Keratinocyte (primary cell): ENCODE measurements around the gene DDX52. TPM values are rescaled to one million over a fixed set of nuclear protein-coding genes. Genes with fewer than 3 reads are reported as not detected.

Source experiments
- DNase-seq: peaks from one replicate; pipeline ENCODE4 v3.0.0-alpha.2; 2011; ENCODE audit warnings: low read depth, missing footprints, low spot score
- FAIRE-seq: peaks from 2 replicates; lab custom pipeline; 2011; peaks lifted over from hg19 to GRCh38; lab: Jason Lieb, UNC
- H2AFZ ChIP-seq: 2 replicates; pipeline ENCODE4 v1.6.0; 2012; ENCODE audit warnings: low read length, control low read depth, inconsistent platforms; ENCODE audit not compliant: control insufficient read depth
- H3K27ac ChIP-seq: 2 replicates; pipeline ENCODE4 v1.5.1; 2011; ENCODE audit warnings: low read length; ENCODE audit not compliant: control insufficient read depth, insufficient read depth
- H3K27me3 ChIP-seq: 3 replicates; pipeline ENCODE4 v1.6.0; 2011; ENCODE audit warnings: low read length; ENCODE audit not compliant: control insufficient read depth, insufficient read depth; ENCODE audit errors: extremely low read depth
- H3K36me3 ChIP-seq, 2 experiments: 2 replicates in 1 of 2; 3 replicates in 1 of 2; pipeline ENCODE4 v1.5.1; 2011; ENCODE audit warnings: low read length in 2 of 2, mild to moderate bottlenecking in 1 of 2; ENCODE audit not compliant: control insufficient read depth in 2 of 2, insufficient read depth in 2 of 2; ENCODE audit errors: extremely low read depth in 1 of 2
- H3K4me1 ChIP-seq: 3 replicates; pipeline ENCODE4 v1.5.1; 2011; ENCODE audit warnings: low read length; ENCODE audit not compliant: control insufficient read depth, insufficient read depth; ENCODE audit errors: extremely low read depth
- H3K4me2 ChIP-seq: 3 replicates; pipeline ENCODE4 v1.6.0; 2011; ENCODE audit warnings: low read depth, low read length; ENCODE audit not compliant: control insufficient read depth, insufficient read depth; ENCODE audit errors: extremely low read depth
- H3K4me3 ChIP-seq, 3 experiments: fragments of 200-600 bp in 1 of 3; sonication (generic) in 1 of 3; 2 replicates in 2 of 3; 3 replicates in 1 of 3; pipeline ENCODE4 v1.5.1; 2011 to 2016; ENCODE audit warnings: low read length in 3 of 3, mild to moderate bottlenecking in 3 of 3, control low read depth in 2 of 3, inconsistent platforms in 1 of 3, low read depth in 1 of 3, mixed read lengths in 1 of 3, mixed run types in 1 of 3, moderate library complexity in 1 of 3; ENCODE audit not compliant: control insufficient read depth in 2 of 3, insufficient read depth in 2 of 3; ENCODE audit errors: extremely low read depth in 1 of 3
- H3K79me2 ChIP-seq: 2 replicates; pipeline ENCODE4 v1.6.0; 2012; ENCODE audit warnings: low read length; ENCODE audit not compliant: control insufficient read depth, insufficient read depth
- H3K9ac ChIP-seq: 3 replicates; pipeline ENCODE4 v1.6.0; 2011; ENCODE audit warnings: low read length; ENCODE audit not compliant: control insufficient read depth, insufficient read depth; ENCODE audit errors: extremely low read depth
- H3K9me1 ChIP-seq: 3 replicates; pipeline ENCODE4 v1.6.0; 2011; ENCODE audit warnings: low read length; ENCODE audit not compliant: control insufficient read depth, insufficient read depth; ENCODE audit errors: extremely low read depth
- H3K9me3 ChIP-seq: 2 replicates; pipeline ENCODE4 v1.5.1; 2012; ENCODE audit warnings: low read depth, low read length; ENCODE audit not compliant: control insufficient read depth
- H4K20me1 ChIP-seq: 3 replicates; pipeline ENCODE4 v1.6.0; 2011; ENCODE audit warnings: low read length; ENCODE audit not compliant: control insufficient read depth, insufficient read depth; ENCODE audit errors: extremely low read depth
- CTCF ChIP-seq, 3 experiments: IDR thresholded peaks in 1 of 3; conservative IDR thresholded peaks in 1 of 3; optimal IDR thresholded peaks in 1 of 3; 2 replicates in 2 of 3; 3 replicates in 1 of 3; pipeline versions ENCODE3 to v1.5.1; 2011; ENCODE audit warnings: low read length in 3 of 3, mild to moderate bottlenecking in 3 of 3, moderate library complexity in 2 of 3, control low read depth in 1 of 3, inconsistent platforms in 1 of 3; ENCODE audit not compliant: insufficient read depth in 2 of 3; ENCODE audit errors: extremely low read depth in 1 of 3
- EZH2 ChIP-seq: IDR thresholded peaks from one replicate; pipeline ENCODE4 v1.6.1; 2012; ENCODE audit warnings: inconsistent platforms, mild to moderate bottlenecking, low read length, moderate library complexity
- dilution Hi-C: fragments of 300-500 bp; cut with MboI; formaldehyde crosslinking; loops from one replicate; pipeline ENCODE4 v1.7.0; 2020; ENCODE audit warnings: low sequenced_read_pairs; ENCODE audit not compliant: extremely low pct_ligation_motif_present
- polyA plus RNA-seq, 5 experiments: library from polyadenylated mRNA; depleted of rRNA in 3 of 5; stranded (reverse) in 3 of 5; stranded (forward) in 1 of 5; unstranded in 1 of 5; fragments of >200 nt; gene quantifications; 1 replicate in 1 of 5; 2 replicates in 3 of 5; 3 replicates in 1 of 5; pipeline versions ENCODE4 v1.2.1 to v1.2.3, GENCODE V29; 2011 to 2012; ENCODE audit warnings: missing spikeins in 2 of 5, low read depth in 1 of 5, low replicate concordance in 1 of 5

The DDX52 gene
- polyA plus RNA-seq, 1 donor (not counting 4 experiments of a cell fraction or from before 2014, with no cell fraction given): 21.8 TPM

GRCh38 chr17:37585066-37585465 is 58.2 kb downstream of the DDX52 start:
- H3K9ac ChIP-seq: no peak overlapping the region
- no peaks in the 10 kb centered on the region for H3K9me3 ChIP-seq
- H3K36me3 ChIP-seq: peaks cover 7 to 10% of the 10 kb centered on the region in 2 experiments
- H3K4me1 ChIP-seq: peaks cover 4% of the 10 kb centered on the region
- peaks cover 2% of the 10 kb centered on the region for H3K79me2 ChIP-seq
- H3K4me3 ChIP-seq: no peak overlapping the region
- FAIRE-seq (no peak), DNase-seq (no peak)
- H3K27ac ChIP-seq: no peak overlapping the region
- no peak overlapping the region for H2AFZ ChIP-seq
- H4K20me1 ChIP-seq: no peaks in the 10 kb centered on the region
- no peak overlapping the region for H3K4me2 ChIP-seq
- TF ChIP-seq EZH2 (no peak), CTCF (optimal IDR thresholded peaks at IDR 0.05 in 1 of 3, IDR thresholded peaks at IDR 0.05 in 1 of 3, conservative IDR thresholded peaks at IDR 0.05 in 1 of 3; ENCODE audit: extremely low read depth in 1 of 3, insufficient read depth in 2 of 3, low read length in 3 of 3) (no peak)
- dilution Hi-C loops: no loop called here
- H3K27me3 ChIP-seq: no peaks in the 10 kb centered on the region
- H3K9me1 ChIP-seq: no peaks in the 10 kb centered on the region

GRCh38 chr17:37576281-37576680 is 67.0 kb downstream of the DDX52 start:
- H3K27ac ChIP-seq: no peak overlapping the region
- no peak overlapping the region for H3K4me3 ChIP-seq
- no peaks in the 10 kb centered on the region for H3K27me3 ChIP-seq
- H3K9me1 ChIP-seq: no peaks in the 10 kb centered on the region
- H3K9me3 ChIP-seq: no peaks in the 10 kb centered on the region
- H2AFZ ChIP-seq: no peak overlapping the region
- dilution Hi-C loops: no loop called here
- no peaks in the 10 kb centered on the region for H4K20me1 ChIP-seq
- no peaks in the 10 kb centered on the region for H3K4me1 ChIP-seq
- no peak overlapping the region for H3K4me2 ChIP-seq
- H3K9ac ChIP-seq: no peak overlapping the region
- no peak for DNase-seq
- H3K36me3 ChIP-seq: peaks cover 1 to 5% of the 10 kb centered on the region in 2 experiments
- H3K79me2 ChIP-seq: no peaks in the 10 kb centered on the region
- no peak for FAIRE-seq
- TF ChIP-seq CTCF (optimal IDR thresholded peaks at IDR 0.05 in 1 of 3, IDR thresholded peaks at IDR 0.05 in 1 of 3, conservative IDR thresholded peaks at IDR 0.05 in 1 of 3; ENCODE audit: extremely low read depth in 1 of 3, insufficient read depth in 2 of 3, low read length in 3 of 3) (no peak), EZH2 (no peak)
